GM23248 (cell line): ENCODE data around the gene FAM186B. TPM values are rescaled to one million over a fixed set of nuclear protein-coding genes. Genes with fewer than 3 reads are reported as not detected.

Source experiments
- DNase-seq: peaks from one replicate; pipeline ENCODE4 v3.0.0-alpha.2; 2015
- H2AFZ ChIP-seq: fragments of 200-600 bp; sonication (generic); 2 replicates; pipeline ENCODE4 v1.6.1; 2016; ENCODE audit warnings: antibody characterized with exemption
- H3F3A ChIP-seq: fragments of 200-600 bp; sonication (generic); 2 replicates; pipeline ENCODE4 v1.6.1; 2016; ENCODE audit warnings: mild to moderate bottlenecking, antibody characterized with exemption, mixed run types; ENCODE audit not compliant: insufficient read depth
- H3K27ac ChIP-seq: fragments of 200-600 bp; sonication (generic); 2 replicates; pipeline ENCODE4 v1.5.1; 2016; ENCODE audit warnings: mild to moderate bottlenecking
- H3K27me3 ChIP-seq: fragments of 200-600 bp; sonication (generic); replicated peaks from 2 replicates; pipeline ENCODE4 v1.6.1; 2016; ENCODE audit warnings: mild to moderate bottlenecking; ENCODE audit not compliant: insufficient read depth
- H3K36me3 ChIP-seq: fragments of 200-600 bp; sonication (generic); 2 replicates; pipeline ENCODE4 v1.6.1; 2016; ENCODE audit warnings: low read depth, mild to moderate bottlenecking
- H3K4me1 ChIP-seq: fragments of 200-600 bp; sonication (generic); 2 replicates; pipeline ENCODE4 v1.6.1; 2016; ENCODE audit warnings: mild to moderate bottlenecking; ENCODE audit not compliant: insufficient read depth
- H3K4me2 ChIP-seq: fragments of 200-600 bp; sonication (generic); one replicate; pipeline ENCODE4 v1.6.1; 2016; ENCODE audit warnings: mild to moderate bottlenecking; ENCODE audit not compliant: unreplicated experiment
- H3K4me3 ChIP-seq: fragments of 200-600 bp; sonication (generic); 2 replicates; pipeline ENCODE4 v1.5.1; 2016; ENCODE audit warnings: mild to moderate bottlenecking
- H3K79me2 ChIP-seq: fragments of 200-600 bp; sonication (generic); 2 replicates; pipeline ENCODE4 v1.6.1; 2016; ENCODE audit warnings: mild to moderate bottlenecking; ENCODE audit not compliant: insufficient read depth
- H3K9ac ChIP-seq: fragments of 200-600 bp; sonication (generic); 2 replicates; pipeline ENCODE4 v1.6.1; 2016; ENCODE audit warnings: mild to moderate bottlenecking
- H3K9me2 ChIP-seq: fragments of 200-600 bp; sonication (generic); 2 replicates; pipeline ENCODE4 v1.6.1; 2016; ENCODE audit warnings: mixed run types, mild to moderate bottlenecking, moderate library complexity; ENCODE audit not compliant: insufficient read depth
- H3K9me3 ChIP-seq: fragments of 200-600 bp; sonication (generic); one replicate; pipeline ENCODE4 v1.6.1; 2017; ENCODE audit warnings: low read depth
- H4K20me1 ChIP-seq: fragments of 200-600 bp; sonication (generic); 2 replicates; pipeline ENCODE4 v1.6.0; 2016; ENCODE audit not compliant: insufficient read depth
- EZH2 ChIP-seq: fragments of 200-600 bp; sonication (generic); IDR thresholded peaks from 2 replicates; pipeline ENCODE4 v1.6.1; 2018; ENCODE audit warnings: antibody characterized with exemption, mild to moderate bottlenecking; ENCODE audit not compliant: insufficient read depth, poor library complexity, severe bottlenecking
- EZH2phosphoT487 ChIP-seq: fragments of 200-600 bp; sonication (generic); IDR thresholded peaks from 2 replicates; pipeline ENCODE4 v1.6.1; 2018; ENCODE audit warnings: antibody characterized with exemption, moderate library complexity, mild to moderate bottlenecking, low read depth; ENCODE audit not compliant: insufficient read depth
- WGBS, 2 experiments: methylation state at CpG; one replicate each; pipeline ENCODE4 v1.1.6; 2015 to 2017; ENCODE audit warnings: low lambda C conversion rate in 2 of 2, low coverage in 1 of 2; ENCODE audit errors: missing lambda C conversion rate in 2 of 2; 5-methylcytosine and 5-hydroxymethylcytosine counted together
- in situ Hi-C: fragments of 300-500 bp; cut with MboI; formaldehyde crosslinking; loops from 2 replicates; pipeline ENCODE4 v1.15.0; 2020
- polyA plus RNA-seq: library from polyadenylated mRNA; unstranded; fragments of >200 nt; fragmentation: Nextera tagmentation; extraction: Ambion mirVana; gene quantifications from 2 replicates; pipeline ENCODE4 v1.2.1, GENCODE V29; 2016
- total RNA-seq: library from RNA; depleted of rRNA; stranded (reverse); fragments of >200 nt; shearing (Covaris generic); gene quantifications from 2 replicates; pipeline ENCODE4 v1.2.3, GENCODE V29; 2014

FAM186B gene
- total and polyA plus RNA-seq, 2 experiments from 2014 or later = 0.22 to 0.38 TPM

- H3K4me1 ChIP-seq = no peaks in the 10 kb centered on the region
- DNase-seq = no peak
- TF ChIP-seq EZH2 (no peak), EZH2phosphoT487 (no peak)
- H3F3A ChIP-seq = no peaks in the 10 kb centered on the region
- no peaks in the 10 kb centered on the region for H4K20me1 ChIP-seq
- H3K9ac ChIP-seq = no peak overlapping the region
- in situ Hi-C loops = no loop called here
- H3K4me3 ChIP-seq = no peak overlapping the region
- H3K4me2 ChIP-seq = no peak overlapping the region
- H3K9me3 ChIP-seq = no peaks in the 10 kb centered on the region
- H2AFZ ChIP-seq = no peak overlapping the region
- peaks cover 12% of the 10 kb centered on the region; the same call in 1 of the 2 replicates for H3K27me3 ChIP-seq
- WGBS, 2 experiments = 41 to 43% methylated on average over 9 of the region's 9 CpGs
- no peak overlapping the region for H3K27ac ChIP-seq
- H3K9me2 ChIP-seq = no peaks in the 10 kb centered on the region
- no peaks in the 10 kb centered on the region for H3K36me3 ChIP-seq
- no peaks in the 10 kb centered on the region for H3K79me2 ChIP-seq
These were observed 53.0 kb downstream of the FAM186B start for GRCh38 chr12:49552425-49552824.

GRCh38 chr12:49552014-49552413, 53.4 kb downstream of the FAM186B start:
- no peaks in the 10 kb centered on the region for H4K20me1 ChIP-seq
- no peaks in the 10 kb centered on the region for H3F3A ChIP-seq
- no peak for TF ChIP-seq EZH2phosphoT487
- TF ChIP-seq EZH2 = no peak
- no peaks in the 10 kb centered on the region for H3K9me3 ChIP-seq
- H3K9ac ChIP-seq = no peak overlapping the region
- in situ Hi-C loops = no loop called here
- no peak overlapping the region for H3K27ac ChIP-seq
- H3K79me2 ChIP-seq = no peaks in the 10 kb centered on the region
- peak; percentile 48 for DNase-seq
- H3K4me1 ChIP-seq = no peaks in the 10 kb centered on the region
- H3K4me2 ChIP-seq = no peak overlapping the region
- H3K9me2 ChIP-seq = no peaks in the 10 kb centered on the region
- WGBS, 2 experiments = 39 to 41% methylated on average over 7 of the region's 7 CpGs
- H2AFZ ChIP-seq = no peak overlapping the region
- no peak overlapping the region for H3K4me3 ChIP-seq
- peaks cover 13% of the 10 kb centered on the region; the same call in 1 of the 2 replicates for H3K27me3 ChIP-seq
- no peaks in the 10 kb centered on the region for H3K36me3 ChIP-seq

DNA sequence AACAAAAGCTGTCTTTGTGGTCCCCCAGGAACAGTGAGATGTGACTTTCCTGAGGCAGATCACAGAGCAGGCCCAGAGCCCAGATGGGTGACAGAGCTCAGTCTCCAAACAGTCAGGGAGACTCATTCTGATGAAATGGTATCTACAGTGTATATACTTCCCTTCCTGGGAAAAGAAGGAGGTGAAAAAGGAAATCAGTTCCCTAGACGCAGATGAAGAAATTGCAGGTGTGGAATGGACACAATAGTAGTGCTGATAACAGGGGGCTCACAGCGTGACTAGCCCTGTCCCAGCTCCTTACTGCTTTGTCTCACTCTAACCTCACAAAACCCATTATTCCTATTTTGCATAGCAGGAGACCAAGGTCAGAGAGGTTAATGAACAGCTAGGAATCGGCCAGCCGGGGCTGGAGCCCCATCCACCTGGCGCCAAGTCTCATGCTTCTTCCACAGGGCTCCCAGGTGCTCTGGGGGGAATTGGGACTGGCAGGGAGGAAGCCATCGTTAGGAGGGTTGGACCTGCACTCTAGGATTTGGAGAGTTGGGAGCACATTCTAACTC, 54.7 kb downstream of the FAM186B start:
- DNase-seq = no peak
- TF ChIP-seq EZH2phosphoT487 (no peak), EZH2 (no peak)
- H3K27ac ChIP-seq = no peak overlapping the region
- no peaks in the 10 kb centered on the region for H3F3A ChIP-seq
- H3K27me3 ChIP-seq = peaks cover 22% of the 10 kb centered on the region; the same call in 1 of the 2 replicates
- H3K9me3 ChIP-seq = no peaks in the 10 kb centered on the region
- WGBS, 2 experiments = 85 to 90% methylated on average over 6 of the region's 6 CpGs
- H3K4me3 ChIP-seq = no peak overlapping the region
- in situ Hi-C loops = no loop called here
- H3K36me3 ChIP-seq = no peaks in the 10 kb centered on the region
- no peaks in the 10 kb centered on the region for H4K20me1 ChIP-seq
- H3K9me2 ChIP-seq = no peaks in the 10 kb centered on the region
- H3K9ac ChIP-seq = no peak overlapping the region
- H2AFZ ChIP-seq = no peak overlapping the region
- H3K79me2 ChIP-seq = no peaks in the 10 kb centered on the region
- no peak overlapping the region for H3K4me2 ChIP-seq
- no peaks in the 10 kb centered on the region for H3K4me1 ChIP-seq

DNA sequence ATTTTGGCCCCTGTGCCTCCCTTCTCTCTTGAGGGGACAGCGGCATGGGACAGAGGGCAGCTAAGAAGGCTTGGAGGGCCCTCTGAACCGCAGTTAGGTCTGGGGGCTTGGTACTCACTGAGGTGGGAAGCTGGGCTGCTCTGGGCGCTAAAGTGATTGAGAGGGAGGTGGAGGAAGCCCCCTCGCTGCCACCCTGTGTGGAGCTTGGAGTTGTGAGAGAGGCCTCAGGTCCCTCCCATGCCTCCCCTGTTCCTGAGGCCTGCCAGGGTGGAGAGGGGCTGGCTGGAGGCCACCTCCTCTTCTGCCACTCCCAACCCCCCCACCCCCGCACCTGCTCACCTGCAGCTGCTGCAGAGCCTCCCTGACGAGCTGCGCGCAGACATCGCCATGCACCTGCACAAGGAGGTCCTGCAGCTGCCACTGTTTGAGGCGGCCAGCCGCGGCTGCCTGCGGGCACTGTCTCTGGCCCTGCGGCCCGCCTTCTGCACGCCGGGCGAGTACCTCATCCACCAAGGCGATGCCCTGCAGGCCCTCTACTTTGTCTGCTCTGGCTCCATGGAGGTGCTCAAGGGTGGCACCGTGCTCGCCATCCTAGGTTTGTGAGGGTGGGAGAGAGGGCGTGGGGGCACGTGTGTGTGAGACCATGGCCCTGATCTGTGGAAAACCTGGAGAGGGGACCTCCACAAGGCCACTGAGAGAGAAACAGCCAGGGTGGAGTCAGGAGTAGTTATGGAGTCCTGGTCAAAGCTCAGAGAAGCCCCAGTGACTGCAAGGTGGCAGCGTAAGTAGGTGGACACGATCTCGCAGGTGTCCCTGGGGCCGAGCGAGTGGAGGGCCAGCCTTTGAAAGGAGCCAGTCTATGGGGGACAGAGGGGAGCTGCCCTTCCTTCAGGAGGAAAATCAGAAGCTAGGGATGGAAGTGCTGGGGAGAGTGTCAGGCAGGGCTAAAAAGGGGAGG, 55.4 kb downstream of the FAM186B start:
- no peaks in the 10 kb centered on the region for H3K4me1 ChIP-seq
- no peak overlapping the region for H3K4me3 ChIP-seq
- no peak overlapping the region for H3K9ac ChIP-seq
- TF ChIP-seq EZH2 = no peak
- H3F3A ChIP-seq = no peaks in the 10 kb centered on the region
- no peak overlapping the region for H3K4me2 ChIP-seq
- no peaks in the 10 kb centered on the region for H3K79me2 ChIP-seq
- no peak overlapping the region for H2AFZ ChIP-seq
- no peak for DNase-seq
- H3K27ac ChIP-seq = no peak overlapping the region
- H3K27me3 ChIP-seq = peaks cover 22% of the 10 kb centered on the region
- no peaks in the 10 kb centered on the region for H3K36me3 ChIP-seq
- WGBS, 2 experiments = 85 to 86% methylated on average over 27 to 28 of the region's 28 CpGs
- in situ Hi-C loops = no loop called here
- H3K9me2 ChIP-seq = no peaks in the 10 kb centered on the region
- H3K9me3 ChIP-seq = no peaks in the 10 kb centered on the region
- no peaks in the 10 kb centered on the region for H4K20me1 ChIP-seq
